HEK293T (cell line): ENCODE data around the gene PAX2.

Experiments used
- BHLHE40 ChIP-seq: fragments of 450-650 bp; IDR thresholded peaks from 2 replicates; pipeline ENCODE4 v1.6.1; 2016; ENCODE audit warnings: mild to moderate bottlenecking, moderate library complexity, borderline replicate concordance
- ELF4 ChIP-seq: fragments of 450-650 bp; IDR thresholded peaks from 2 replicates; pipeline ENCODE4 v1.6.1; 2017; ENCODE audit warnings: antibody characterized with exemption
- PKNOX1 ChIP-seq: fragments of 450-650 bp; IDR thresholded peaks from 2 replicates; pipeline ENCODE4 v1.6.1; 2016
- TARDBP ChIP-seq: fragments of 450-650 bp; IDR thresholded peaks from 2 replicates; pipeline ENCODE4 v1.6.1; 2016
- ZNF384 ChIP-seq: fragments of 450-650 bp; IDR thresholded peaks from 2 replicates; pipeline ENCODE4 v1.6.1; 2016

GRCh38 chr10:100761191-100761590, 15.8 kb downstream of the PAX2 start:
- TF ChIP-seq BHLHE40, result no peak
- no peak for TF ChIP-seq ZNF384
- no peak for TF ChIP-seq PKNOX1
- no peak for TF ChIP-seq TARDBP
- TF ChIP-seq ELF4, result no peak
